Stomach (tissue), 4 donors: ENCODE results near the gene KLHL42.

Experiments
- CTCF ChIP-seq, 7 experiments: fragments of 450-650 bp in 4 of 7; fragments of 200-600 bp in 3 of 7; sonication (generic) in 3 of 7; IDR thresholded peaks; one replicate each; pipeline ENCODE4 v1.5.1; 2016 to 2019; ENCODE audit warnings: antibody characterized with exemption in 7 of 7, control low read depth in 2 of 7, mild to moderate bottlenecking in 1 of 7
- EP300 ChIP-seq: sonication (generic); formaldehyde crosslinking; IDR thresholded peaks from one replicate; pipeline ENCODE4 v1.6.1; 2017; ENCODE audit warnings: antibody characterized with exemption

- TF ChIP-seq CTCF (IDR thresholded peaks at IDR 0.05) (no peak), EP300 (no peak)
Observed at GRCh38 chr12:27762757-27763156, 17.3 kb upstream of the KLHL42 start.
